Neural cell (in vitro differentiated cells): ENCODE data around the gene RELN. TPM values are rescaled to one million over a fixed set of nuclear protein-coding genes. Genes with fewer than 3 reads are reported as not detected.

Experiments used
- H2AFZ ChIP-seq: fragments of 200-600, 300-800 bp; sonication (generic), shearing (Covaris generic); 2 replicates; pipeline ENCODE4 v1.6.0; 2014; ENCODE audit warnings: low read depth, mild to moderate bottlenecking, antibody characterized with exemption, low read length, moderate library complexity
- H3F3A ChIP-seq: fragments of 200-600 bp; shearing (Covaris generic); 2 replicates; pipeline ENCODE4 v1.6.1; 2016; ENCODE audit warnings: mild to moderate bottlenecking, moderate library complexity, mixed read lengths, antibody characterized with exemption, low read length; ENCODE audit not compliant: insufficient read depth, poor library complexity, severe bottlenecking
- H3K27ac ChIP-seq: fragments of 200-600, 300-800 bp; sonication (generic), shearing (Covaris generic); 2 replicates; pipeline ENCODE4 v1.5.1; 2014; ENCODE audit warnings: mild to moderate bottlenecking, low read length, moderate library complexity
- H3K27me3 ChIP-seq: fragments of 300-800, 200-600 bp; sonication (generic), shearing (Covaris generic); 2 replicates; pipeline ENCODE4 v1.6.0; 2014; ENCODE audit warnings: mild to moderate bottlenecking, low read depth, low read length, moderate library complexity; ENCODE audit not compliant: insufficient read depth
- H3K36me3 ChIP-seq: fragments of 300-800, 200-600 bp; sonication (generic), shearing (Covaris generic); 2 replicates; pipeline ENCODE4 v1.5.1; 2014; ENCODE audit warnings: mild to moderate bottlenecking, antibody characterized with exemption, low read length, moderate library complexity; ENCODE audit not compliant: insufficient read depth
- H3K4me2 ChIP-seq: fragments of 300-800, 200-600 bp; sonication (generic), shearing (Covaris generic); 2 replicates; pipeline ENCODE4 v1.6.0; 2014; ENCODE audit warnings: mild to moderate bottlenecking, low read length
- H3K4me3 ChIP-seq: fragments of 300-800, 200-600 bp; sonication (generic), shearing (Covaris generic); 2 replicates; pipeline ENCODE4 v1.5.1; 2014; ENCODE audit warnings: mild to moderate bottlenecking, low read length, moderate library complexity
- H3K79me2 ChIP-seq: fragments of 200-600 bp; shearing (Covaris generic); replicated peaks from 2 replicates; pipeline ENCODE4 v1.6.0; 2014; ENCODE audit warnings: mild to moderate bottlenecking, low read length, moderate library complexity; ENCODE audit not compliant: insufficient read depth
- H3K9ac ChIP-seq: fragments of 300-800, 200-600 bp; sonication (generic), shearing (Covaris generic); 2 replicates; pipeline ENCODE4 v1.6.1; 2016; ENCODE audit warnings: mild to moderate bottlenecking, low read length, mixed read lengths
- H3K9me2 ChIP-seq: fragments of 200-600 bp; shearing (Covaris generic); 2 replicates; pipeline ENCODE4 v1.6.1; 2016; ENCODE audit warnings: mild to moderate bottlenecking, low read length, mixed read lengths; ENCODE audit not compliant: insufficient read depth
- H3K9me3 ChIP-seq: fragments of 200-600, 300-800 bp; sonication (generic), shearing (Covaris generic); 2 replicates; pipeline ENCODE4 v1.6.1; 2016; ENCODE audit warnings: mild to moderate bottlenecking, mixed run types, low read length, moderate library complexity, mixed read lengths
- H4K20me1 ChIP-seq: fragments of 200-600 bp; shearing (Covaris generic); 2 replicates; pipeline ENCODE4 v1.6.1; 2016; ENCODE audit warnings: mild to moderate bottlenecking, mixed run types; ENCODE audit not compliant: insufficient read depth
- EP300 ChIP-seq: fragments of 450-650 bp; conservative IDR thresholded peaks from 2 replicates; pipeline ENCODE4 v1.6.1; 2014; ENCODE audit warnings: antibody characterized with exemption, mild to moderate bottlenecking, moderate library complexity; ENCODE audit not compliant: poor library complexity, severe bottlenecking
- EZH2 ChIP-seq: fragments of 200-600, 300-800 bp; shearing (Covaris generic), sonication (generic); IDR thresholded peaks from 2 replicates; pipeline ENCODE4 v1.6.1; 2014; ENCODE audit warnings: antibody characterized with exemption, low read length, borderline replicate concordance, mild to moderate bottlenecking; ENCODE audit not compliant: insufficient read depth, poor library complexity, severe bottlenecking
- MXI1 ChIP-seq: fragments of 450-650 bp; conservative IDR thresholded peaks from 2 replicates; pipeline ENCODE4 v1.6.1; 2014; ENCODE audit warnings: antibody characterized with exemption, mild to moderate bottlenecking; ENCODE audit not compliant: poor library complexity, severe bottlenecking
- POLR2AphosphoS5 ChIP-seq: IDR thresholded peaks from 2 replicates; pipeline ENCODE4 v1.6.1; 2012
- RAD21 ChIP-seq: fragments of 450-650 bp; conservative IDR thresholded peaks from 2 replicates; pipeline ENCODE4 v1.6.1; 2014; ENCODE audit warnings: antibody characterized with exemption, mild to moderate bottlenecking, moderate library complexity
- SMC3 ChIP-seq: fragments of 450-650 bp; conservative IDR thresholded peaks from 2 replicates; pipeline ENCODE4 v1.6.1; 2014; ENCODE audit warnings: antibody characterized with exemption, mild to moderate bottlenecking, moderate library complexity; ENCODE audit not compliant: poor library complexity
- TAF1 ChIP-seq: IDR thresholded peaks from 2 replicates; pipeline ENCODE4 v1.6.1; 2012; ENCODE audit warnings: low read depth
- polyA plus RNA-seq: library from polyadenylated mRNA; depleted of rRNA; stranded (reverse); fragments of >200 nt; gene quantifications from 2 replicates; pipeline ENCODE4 v1.2.3, GENCODE V29; 2014
- TF ChIP-seq, protein P1 (sequence below): fragments of 450-650 bp; IDR thresholded peaks from 2 replicates; pipeline ENCODE4 v1.5.1; 2014; ENCODE audit warnings: antibody characterized with exemption, mild to moderate bottlenecking, moderate library complexity; ENCODE audit not compliant: poor library complexity, severe bottlenecking
- TF ChIP-seq, protein P2 (sequence below): IDR thresholded peaks from 2 replicates; pipeline ENCODE4 v1.6.1; 2012; ENCODE audit warnings: borderline replicate concordance

Gene RELN
- polyA plus RNA-seq, 1 donor from 2014 or later: 178 TPM

DNA sequence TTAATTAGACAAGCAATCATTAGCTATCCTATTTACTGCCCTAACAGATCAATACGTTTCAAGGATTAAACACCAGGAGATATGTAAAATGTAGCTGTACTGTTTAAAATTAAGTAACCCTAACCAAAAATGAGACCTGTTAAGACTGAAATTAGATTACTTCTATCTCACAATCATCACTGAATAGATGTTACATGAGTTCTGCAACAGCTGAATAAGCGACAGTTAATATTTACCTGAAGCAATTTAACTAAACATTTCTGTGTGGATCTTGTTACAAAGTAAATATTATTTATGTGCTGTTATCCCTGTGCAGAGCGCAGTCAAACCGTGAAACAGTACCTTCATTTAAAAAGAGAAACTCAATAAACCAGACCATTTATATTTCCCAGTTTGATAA lies 122.5 kb downstream of the RELN start:
- no peaks in the 10 kb centered on the region for H3K36me3 ChIP-seq
- no peaks in the 10 kb centered on the region for H3K79me2 ChIP-seq
- no peaks in the 10 kb centered on the region for H3K9me3 ChIP-seq
- H3K27me3 ChIP-seq: no peaks in the 10 kb centered on the region
- H3K27ac ChIP-seq: no peak overlapping the region
- no peaks in the 10 kb centered on the region for H3K9me2 ChIP-seq
- H3K9ac ChIP-seq: no peak overlapping the region
- TF ChIP-seq RAD21 (no peak), SMC3 (no peak), MXI1 (no peak), TAF1 (no peak), EZH2 (no peak), EP300 (no peak), POLR2AphosphoS5 (no peak)
- TF ChIP-seq, protein P1, sequence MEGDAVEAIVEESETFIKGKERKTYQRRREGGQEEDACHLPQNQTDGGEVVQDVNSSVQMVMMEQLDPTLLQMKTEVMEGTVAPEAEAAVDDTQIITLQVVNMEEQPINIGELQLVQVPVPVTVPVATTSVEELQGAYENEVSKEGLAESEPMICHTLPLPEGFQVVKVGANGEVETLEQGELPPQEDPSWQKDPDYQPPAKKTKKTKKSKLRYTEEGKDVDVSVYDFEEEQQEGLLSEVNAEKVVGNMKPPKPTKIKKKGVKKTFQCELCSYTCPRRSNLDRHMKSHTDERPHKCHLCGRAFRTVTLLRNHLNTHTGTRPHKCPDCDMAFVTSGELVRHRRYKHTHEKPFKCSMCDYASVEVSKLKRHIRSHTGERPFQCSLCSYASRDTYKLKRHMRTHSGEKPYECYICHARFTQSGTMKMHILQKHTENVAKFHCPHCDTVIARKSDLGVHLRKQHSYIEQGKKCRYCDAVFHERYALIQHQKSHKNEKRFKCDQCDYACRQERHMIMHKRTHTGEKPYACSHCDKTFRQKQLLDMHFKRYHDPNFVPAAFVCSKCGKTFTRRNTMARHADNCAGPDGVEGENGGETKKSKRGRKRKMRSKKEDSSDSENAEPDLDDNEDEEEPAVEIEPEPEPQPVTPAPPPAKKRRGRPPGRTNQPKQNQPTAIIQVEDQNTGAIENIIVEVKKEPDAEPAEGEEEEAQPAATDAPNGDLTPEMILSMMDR: no peak
- TF ChIP-seq, protein P2, sequence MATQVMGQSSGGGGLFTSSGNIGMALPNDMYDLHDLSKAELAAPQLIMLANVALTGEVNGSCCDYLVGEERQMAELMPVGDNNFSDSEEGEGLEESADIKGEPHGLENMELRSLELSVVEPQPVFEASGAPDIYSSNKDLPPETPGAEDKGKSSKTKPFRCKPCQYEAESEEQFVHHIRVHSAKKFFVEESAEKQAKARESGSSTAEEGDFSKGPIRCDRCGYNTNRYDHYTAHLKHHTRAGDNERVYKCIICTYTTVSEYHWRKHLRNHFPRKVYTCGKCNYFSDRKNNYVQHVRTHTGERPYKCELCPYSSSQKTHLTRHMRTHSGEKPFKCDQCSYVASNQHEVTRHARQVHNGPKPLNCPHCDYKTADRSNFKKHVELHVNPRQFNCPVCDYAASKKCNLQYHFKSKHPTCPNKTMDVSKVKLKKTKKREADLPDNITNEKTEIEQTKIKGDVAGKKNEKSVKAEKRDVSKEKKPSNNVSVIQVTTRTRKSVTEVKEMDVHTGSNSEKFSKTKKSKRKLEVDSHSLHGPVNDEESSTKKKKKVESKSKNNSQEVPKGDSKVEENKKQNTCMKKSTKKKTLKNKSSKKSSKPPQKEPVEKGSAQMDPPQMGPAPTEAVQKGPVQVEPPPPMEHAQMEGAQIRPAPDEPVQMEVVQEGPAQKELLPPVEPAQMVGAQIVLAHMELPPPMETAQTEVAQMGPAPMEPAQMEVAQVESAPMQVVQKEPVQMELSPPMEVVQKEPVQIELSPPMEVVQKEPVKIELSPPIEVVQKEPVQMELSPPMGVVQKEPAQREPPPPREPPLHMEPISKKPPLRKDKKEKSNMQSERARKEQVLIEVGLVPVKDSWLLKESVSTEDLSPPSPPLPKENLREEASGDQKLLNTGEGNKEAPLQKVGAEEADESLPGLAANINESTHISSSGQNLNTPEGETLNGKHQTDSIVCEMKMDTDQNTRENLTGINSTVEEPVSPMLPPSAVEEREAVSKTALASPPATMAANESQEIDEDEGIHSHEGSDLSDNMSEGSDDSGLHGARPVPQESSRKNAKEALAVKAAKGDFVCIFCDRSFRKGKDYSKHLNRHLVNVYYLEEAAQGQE: no peak
- no peak overlapping the region for H3K4me2 ChIP-seq
- H4K20me1 ChIP-seq: no peaks in the 10 kb centered on the region
- no peak overlapping the region for H3K4me3 ChIP-seq
- H3F3A ChIP-seq: peaks cover 3% of the 10 kb centered on the region
- no peak overlapping the region for H2AFZ ChIP-seq

- H4K20me1 ChIP-seq: no peaks in the 10 kb centered on the region
- H3K9ac ChIP-seq: no peak overlapping the region
- no peak overlapping the region for H3K27ac ChIP-seq
- no peak overlapping the region for H3K4me3 ChIP-seq
- no peak overlapping the region for H3K4me2 ChIP-seq
- H3K27me3 ChIP-seq: no peaks in the 10 kb centered on the region
- no peaks in the 10 kb centered on the region for H3K9me3 ChIP-seq
- no peak overlapping the region for H2AFZ ChIP-seq
- TF ChIP-seq MXI1: no peak
- no peak for TF ChIP-seq SMC3
- no peaks in the 10 kb centered on the region for H3K79me2 ChIP-seq
- no peaks in the 10 kb centered on the region for H3K9me2 ChIP-seq
- peaks cover 3% of the 10 kb centered on the region for H3F3A ChIP-seq
- no peaks in the 10 kb centered on the region for H3K36me3 ChIP-seq
These were observed 124.0 kb downstream of the RELN start for GRCh38 chr7:103865442-103865841.
